GM18873 (cell line): Measurements from ENCODE around the gene ZNHIT6.
"Not testable (repeated sequence)": the region's sequence is repeated elsewhere in the genome, so short reads cannot be mapped to it uniquely, and the experiment has no call there.

Experiments
- ATAC-seq: cut with Tn5 transposase; IDR thresholded peaks from one replicate; pipeline ENCODE4 v1.9.1; 2021; ENCODE audit warnings: mild to moderate bottlenecking, moderate library complexity, moderate number of reproducible peaks; ENCODE audit not compliant: unreplicated experiment, low FRiP score

The ZNHIT6 gene

GRCh38 chr1:85677656-85678055 is 30.6 kb downstream of the ZNHIT6 start:
- ATAC-seq = no peak

GRCh38 chr1:85672031-85672660 is 36.1 kb downstream of the ZNHIT6 start:
- no peak for ATAC-seq

GRCh38 chr1:85665932-85666331 is 42.3 kb downstream of the ZNHIT6 start:
- no peak for ATAC-seq

- no peak for ATAC-seq
Observed at GRCh38 chr1:85663382-85663781, 44.9 kb downstream of the ZNHIT6 start.

DNA sequence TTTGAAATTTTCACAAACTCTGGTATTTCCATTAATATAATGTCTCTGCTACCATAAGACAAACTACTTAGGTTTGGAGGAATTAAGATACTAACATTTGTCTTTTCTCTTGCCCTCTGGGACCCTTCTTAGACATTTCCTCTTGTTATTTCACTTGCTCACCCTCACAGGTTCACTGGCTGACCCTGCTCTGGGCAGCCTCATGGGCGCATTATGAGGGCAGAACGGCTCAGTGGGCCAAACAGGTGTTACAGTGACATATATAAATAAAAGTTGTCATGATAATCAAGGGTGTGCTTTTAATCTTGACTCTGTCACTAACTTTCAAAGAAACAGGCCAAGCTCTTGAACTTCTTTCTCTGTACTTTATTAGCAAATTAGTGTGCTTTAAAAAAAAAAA is 46.5 kb downstream of the ZNHIT6 start:
- ATAC-seq = no peak

GRCh38 chr1:85660541-85660940 is 47.7 kb downstream of the ZNHIT6 start:
- ATAC-seq = no peak

DNA sequence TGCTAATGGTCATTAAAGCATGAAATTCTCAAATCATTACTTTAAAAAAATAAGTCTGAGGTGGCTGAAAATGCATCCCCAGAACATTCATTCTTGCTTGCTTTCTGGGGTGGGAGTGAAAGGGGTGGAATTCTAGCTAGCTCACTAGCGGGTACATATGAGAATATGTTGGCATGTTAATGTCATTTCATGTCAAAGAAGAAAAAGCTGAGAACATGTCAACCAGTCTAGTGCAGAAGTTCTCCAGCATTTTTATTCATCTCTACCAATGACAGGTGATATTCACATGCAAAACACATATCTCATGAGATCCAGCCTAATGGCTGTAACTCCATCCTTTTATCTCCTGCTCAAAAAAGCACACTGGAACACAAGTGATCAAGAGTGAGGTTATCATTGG is 49.1 kb downstream of the ZNHIT6 start:
- ATAC-seq = no peak

DNA sequence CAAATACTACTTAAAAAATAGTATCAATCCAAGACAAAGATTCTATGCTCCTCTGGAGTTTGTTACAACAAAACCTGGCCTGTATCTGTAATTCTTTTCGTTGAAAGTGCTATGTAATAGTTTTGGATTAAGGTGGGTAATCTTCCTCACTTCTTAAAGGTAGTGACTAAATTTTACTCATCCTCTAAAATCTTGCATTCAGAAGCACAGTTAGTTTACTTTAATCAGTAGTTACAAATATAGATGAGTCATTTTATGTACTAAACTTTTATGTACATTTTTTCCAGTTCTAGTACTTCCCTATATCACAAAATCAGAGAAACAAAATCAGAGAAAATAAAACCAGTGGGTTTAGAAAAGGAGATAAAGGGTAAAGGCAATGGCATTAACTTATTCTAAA is 51.3 kb downstream of the ZNHIT6 start:
- no peak for ATAC-seq

DNA sequence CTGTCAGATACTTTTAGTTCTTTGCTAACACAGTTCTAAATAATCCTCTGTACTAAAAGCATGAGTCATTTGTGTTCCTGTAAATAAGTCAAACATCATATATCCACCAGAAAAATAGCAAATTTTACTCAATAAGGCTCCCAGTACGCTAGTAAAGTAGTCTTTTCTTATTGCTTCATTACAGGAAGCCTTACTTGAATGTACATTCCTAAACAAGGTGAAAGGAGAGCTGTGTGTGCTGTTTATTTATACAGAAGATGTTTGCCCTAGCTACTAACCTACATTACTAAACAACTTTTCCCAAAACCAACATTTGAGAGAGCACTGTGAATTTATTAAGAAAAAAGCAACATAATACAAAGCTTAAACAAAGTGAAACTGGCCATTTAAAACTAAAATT is 52.0 kb downstream of the ZNHIT6 start:
- ATAC-seq = no peak

DNA sequence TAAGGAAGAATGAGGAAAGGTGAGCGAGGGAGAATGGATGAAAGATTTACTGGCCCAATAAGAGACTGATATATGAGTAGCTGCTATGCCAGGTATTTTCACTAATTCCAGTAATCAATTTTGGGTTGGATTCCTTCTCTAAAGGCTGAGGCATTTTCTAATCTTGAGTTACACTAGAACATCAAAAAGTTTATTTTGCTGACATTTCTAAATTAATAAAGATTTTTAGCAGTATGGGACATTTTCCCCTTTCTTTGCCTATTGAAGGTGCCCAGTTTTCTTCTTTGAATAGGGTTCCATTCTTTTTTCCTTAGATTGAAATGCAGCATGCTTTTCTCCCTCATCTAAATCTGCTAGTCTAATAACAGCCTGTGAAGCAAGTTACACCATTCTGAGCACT is 52.9 kb downstream of the ZNHIT6 start:
- no peak for ATAC-seq

- no peak for ATAC-seq
Observed at GRCh38 chr1:85654066-85654782, 54.0 kb downstream of the ZNHIT6 start.

- no peak for ATAC-seq
Observed at GRCh38 chr1:85652327-85652726, 55.9 kb downstream of the ZNHIT6 start.

GRCh38 chr1:85650645-85651044 is 57.6 kb downstream of the ZNHIT6 start:
- ATAC-seq = no peak

DNA sequence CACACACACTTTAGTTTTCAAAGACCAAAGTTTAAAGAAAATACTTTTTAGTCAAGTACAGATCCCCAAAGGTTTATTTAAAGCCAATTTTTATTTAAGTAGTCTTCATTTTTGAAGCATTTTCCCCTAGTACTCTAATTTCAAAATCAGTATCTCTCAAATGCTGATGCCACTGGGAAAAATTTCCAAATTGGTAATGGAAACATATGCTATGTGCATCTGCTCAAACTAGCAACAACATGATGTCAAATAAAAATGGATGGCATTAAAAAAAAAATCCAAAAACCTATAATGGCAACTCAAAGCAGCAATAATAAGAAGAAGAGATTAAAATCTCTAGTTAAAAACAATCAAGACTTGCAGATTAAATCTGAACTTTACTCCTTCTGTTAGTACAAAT is 58.6 kb downstream of the ZNHIT6 start:
- no peak for ATAC-seq

- not testable (repeated sequence) for ATAC-seq
Observed at GRCh38 chr1:85641598-85642556, 66.4 kb downstream of the ZNHIT6 start.

DNA sequence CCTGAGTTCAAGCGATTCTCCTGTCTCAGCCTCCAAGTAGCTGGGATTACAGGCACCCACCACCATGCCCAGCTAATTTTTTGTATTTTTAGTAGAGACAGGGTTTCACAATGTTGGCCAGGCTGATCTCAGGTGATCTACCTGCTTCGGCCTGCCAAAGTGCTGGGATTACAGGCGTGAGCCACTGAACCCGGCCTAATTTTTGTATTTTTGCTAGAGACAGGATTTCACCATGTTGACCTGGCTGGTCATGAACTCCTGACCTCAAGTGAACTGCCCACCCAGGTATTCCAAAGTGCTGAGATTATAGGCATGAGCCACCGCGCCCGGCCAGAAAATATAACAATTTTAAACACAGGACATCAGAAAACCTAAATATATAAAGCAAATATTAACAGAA is 68.3 kb downstream of the ZNHIT6 start:
- ATAC-seq = not testable (repeated sequence)

DNA sequence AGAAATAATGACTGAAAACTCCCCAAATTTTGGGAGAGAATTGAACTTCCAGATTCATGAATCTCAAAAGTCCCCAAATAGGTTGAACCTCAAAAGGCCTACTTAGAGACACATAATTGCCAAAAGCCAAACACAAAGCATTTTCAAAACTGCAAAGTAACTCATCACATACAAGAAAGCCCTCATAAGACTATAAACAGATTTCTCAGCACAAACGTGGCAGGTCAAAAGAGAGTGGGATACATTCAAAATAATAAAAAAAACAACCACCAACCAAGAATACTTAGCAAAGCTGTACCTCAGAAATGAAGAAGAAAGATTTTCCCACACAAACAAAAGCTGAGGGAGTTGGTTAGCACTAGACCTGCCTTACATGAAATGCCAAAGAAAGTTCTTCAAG is 69.8 kb downstream of the ZNHIT6 start:
- no peak for ATAC-seq

- ATAC-seq = no peak
Observed at GRCh38 chr1:85630493-85630892, 77.7 kb downstream of the ZNHIT6 start.

GRCh38 chr1:85629532-85629920 is 78.7 kb downstream of the ZNHIT6 start:
- ATAC-seq = no peak

- no peak for ATAC-seq
Observed at GRCh38 chr1:85628791-85629531, 79.3 kb downstream of the ZNHIT6 start.

DNA sequence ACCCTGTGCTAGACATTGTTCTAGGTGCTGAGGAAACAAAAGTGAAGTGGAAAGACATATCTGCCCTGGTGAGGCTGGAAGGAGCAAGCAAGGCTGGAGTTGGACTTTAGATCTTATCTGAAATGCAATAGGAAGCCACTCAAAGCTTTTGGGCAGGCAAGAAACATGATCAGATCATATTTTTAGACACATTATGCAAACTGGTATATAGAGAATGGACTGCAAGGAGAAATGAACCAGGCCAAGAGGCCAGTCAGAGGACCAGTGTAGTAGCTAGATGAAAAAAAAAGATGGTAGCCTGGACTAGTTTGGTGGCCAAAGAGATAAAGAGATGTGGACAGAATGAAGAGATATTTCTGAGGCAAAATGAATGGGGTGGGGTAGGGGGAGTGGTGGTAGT is 81.4 kb downstream of the ZNHIT6 start:
- ATAC-seq = no peak
